ENCODE results near the gene DNTT.

GRCh38 chr10:96301616-96302015 is 2.6 kb upstream of the DNTT start:
- TF ChIP-seq CTCF (conservative IDR thresholded peaks at IDR 0.05; ENCODE audit: low read length) (no peak), EZH2phosphoT487 (IDR thresholded peaks at IDR 0.05; ENCODE audit: borderline replicate concordance, low read depth, low read length) (no peak)

Data from OCI-LY7 (cell line).